ENCODE measurements around the gene ARFGAP1. TPM values are rescaled to one million over a fixed set of nuclear protein-coding genes. Genes with fewer than 3 reads are reported as not detected.
"Not testable (repeated sequence)": the region's sequence is repeated elsewhere in the genome, so short reads cannot be mapped to it uniquely, and the experiment has no call there.

The ARFGAP1 gene
- polyA plus RNA-seq, 4 donors: 62.3 to 77.0 (median 67.9) TPM

GRCh38 chr20:63239431-63239830 lies 33.2 kb upstream of the ARFGAP1 start:
- DNase-seq (ENCODE audit: low read depth in 4 of 4, low spot score in 3 of 4): no peak

- DNase-seq (ENCODE audit: low read depth in 4 of 4, low spot score in 3 of 4): no peak
Observed at GRCh38 chr20:63240004-63240403, 32.6 kb upstream of the ARFGAP1 start.

- no peak for DNase-seq (ENCODE audit: low read depth in 4 of 4, low spot score in 3 of 4)
Observed at GRCh38 chr20:63241272-63241671, 31.3 kb upstream of the ARFGAP1 start.

DNA sequence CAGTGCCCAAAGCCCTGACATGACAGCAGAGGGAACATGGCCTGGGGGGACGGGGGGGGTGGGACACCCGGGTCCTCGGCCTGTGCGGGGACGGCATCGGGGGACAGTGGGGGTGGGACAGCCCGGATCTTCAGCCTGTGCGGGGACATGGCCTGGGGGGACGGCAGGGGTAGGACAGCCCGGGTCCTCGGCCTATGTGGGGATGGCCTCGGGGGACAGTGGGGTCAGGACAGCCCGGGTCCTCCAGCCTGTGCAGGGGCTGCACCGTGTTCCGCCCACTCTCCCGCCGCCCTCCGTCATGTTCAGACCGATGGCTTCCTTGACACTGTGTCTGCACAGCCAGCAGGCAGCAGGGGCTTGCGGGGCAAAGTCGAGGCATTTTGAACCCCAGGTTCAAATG lies 29.9 kb upstream of the ARFGAP1 start:
- no peak for DNase-seq (ENCODE audit: low read depth in 4 of 4, low spot score in 3 of 4)

DNA sequence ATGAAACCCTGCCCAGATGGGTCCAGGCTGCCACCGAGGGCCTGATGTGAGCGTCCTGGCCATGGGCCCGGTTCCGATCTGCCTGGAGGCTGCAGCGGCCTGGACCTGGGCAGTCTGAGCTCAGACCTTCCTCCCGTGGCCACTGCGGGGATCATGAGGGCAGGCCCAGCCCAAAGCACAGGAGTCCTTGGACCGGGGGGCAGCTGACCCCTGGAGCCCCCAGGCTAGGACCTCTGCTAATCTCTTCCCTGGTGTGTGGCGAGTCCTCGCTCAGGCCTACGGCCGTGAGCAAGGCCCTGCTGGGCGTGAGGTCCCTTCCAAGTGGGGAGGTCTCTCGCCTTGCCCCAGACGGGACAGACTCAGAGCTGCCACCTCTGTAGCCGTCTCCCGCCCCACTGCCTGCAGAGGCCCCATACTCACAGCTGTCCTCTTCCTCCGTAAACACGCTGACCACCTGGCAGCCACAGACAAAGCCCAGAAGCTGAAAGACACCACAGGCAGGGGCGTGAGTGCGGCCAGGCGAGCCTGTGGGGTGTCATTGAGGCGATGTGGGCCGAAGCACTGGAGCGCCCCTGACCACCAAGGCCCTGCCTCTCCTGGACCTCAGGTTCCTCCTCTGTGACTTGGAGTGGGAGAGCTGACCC lies 28.9 kb upstream of the ARFGAP1 start:
- DNase-seq (ENCODE audit: low read depth in 4 of 4, low spot score in 3 of 4): no peak

DNA sequence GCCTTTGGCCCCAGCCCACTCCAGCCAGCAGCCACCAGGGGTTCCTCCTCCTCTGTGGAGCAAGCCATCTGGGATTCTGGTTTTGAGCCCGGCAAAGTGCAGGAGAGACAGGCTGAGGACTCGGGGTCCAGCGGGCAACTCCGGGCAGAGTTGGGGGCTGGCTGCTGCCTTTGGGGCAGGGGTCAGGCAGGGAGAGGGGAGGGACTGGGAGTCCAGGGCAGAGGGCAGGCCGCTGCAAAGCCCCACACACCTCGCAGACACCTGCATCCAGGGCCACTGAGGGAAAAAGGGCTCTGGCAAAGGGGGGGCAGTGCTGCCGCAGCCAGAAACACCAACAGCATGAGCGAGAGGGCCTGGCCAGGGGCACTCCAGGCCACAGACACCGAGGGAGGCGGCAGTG lies 28.1 kb upstream of the ARFGAP1 start:
- DNase-seq (ENCODE audit: low read depth in 4 of 4, low spot score in 3 of 4): no peak

DNA sequence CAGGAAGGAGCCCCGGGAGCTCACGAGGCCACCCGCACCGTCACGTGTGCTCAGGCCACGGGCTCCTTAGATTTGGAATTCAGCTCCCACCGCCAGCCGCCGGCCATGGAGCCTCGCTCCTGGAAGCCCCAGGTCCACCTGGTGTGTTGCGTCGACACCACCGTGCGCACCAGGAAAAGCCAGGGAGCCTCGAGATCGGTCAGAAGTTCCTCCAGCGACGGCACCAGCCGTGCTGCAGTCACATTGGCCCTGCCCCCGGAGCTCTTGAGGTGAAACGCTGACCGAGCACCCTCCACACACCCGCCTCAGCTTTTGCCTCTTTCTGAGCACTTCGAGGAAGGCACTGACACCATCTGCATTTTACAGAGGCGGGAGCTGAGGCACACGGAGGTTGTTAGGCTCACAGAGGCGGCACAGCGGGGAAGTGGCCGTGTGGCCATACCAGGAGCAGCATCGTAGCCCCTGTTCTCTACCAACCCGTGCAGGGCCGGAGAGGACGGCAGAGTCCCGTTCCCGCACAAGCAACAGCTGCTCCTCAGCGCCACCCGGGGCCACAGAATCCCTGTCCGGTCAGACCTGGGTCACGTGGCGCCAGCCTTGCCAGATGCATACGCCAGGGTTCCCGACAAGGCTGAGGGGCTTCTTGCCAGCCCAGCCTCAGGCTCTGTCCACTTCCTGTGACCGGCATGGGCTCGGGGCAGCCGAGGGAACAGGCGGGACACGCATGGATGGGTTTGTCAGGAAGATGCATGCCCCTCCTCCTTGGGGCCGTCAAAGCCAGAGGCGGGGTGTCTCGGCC lies 25.9 kb upstream of the ARFGAP1 start:
- no peak for DNase-seq (ENCODE audit: low read depth in 4 of 4, low spot score in 3 of 4)

DNA sequence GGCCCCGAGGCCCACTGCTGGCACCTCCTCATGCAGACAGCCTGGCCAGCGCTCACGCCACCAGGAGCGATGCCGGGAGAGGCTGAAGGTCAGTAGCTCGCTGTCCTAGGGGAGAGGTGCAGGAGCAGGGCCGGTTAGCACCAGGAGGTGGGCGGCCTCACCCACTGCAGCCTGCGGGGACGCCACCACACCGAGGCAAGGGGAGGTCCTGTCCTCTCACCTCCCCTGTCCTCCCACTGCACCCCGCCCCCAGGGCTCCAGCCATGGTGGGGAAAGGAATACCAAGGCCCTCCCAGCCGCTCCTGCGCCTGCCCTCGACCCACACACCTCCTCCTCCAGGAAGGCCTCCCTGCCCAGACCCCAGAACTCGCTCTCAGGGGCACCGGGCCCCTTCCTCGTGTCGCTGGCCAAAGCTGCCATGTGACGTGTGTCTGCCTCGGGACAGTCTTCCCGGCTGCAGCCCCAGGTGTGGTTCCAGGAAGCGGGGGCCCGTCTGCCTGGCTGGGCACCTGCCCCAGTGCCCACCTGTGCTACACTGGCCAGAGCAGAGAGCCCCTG lies 24.9 kb upstream of the ARFGAP1 start:
- no peak for DNase-seq (ENCODE audit: low read depth in 4 of 4, low spot score in 3 of 4)

DNA sequence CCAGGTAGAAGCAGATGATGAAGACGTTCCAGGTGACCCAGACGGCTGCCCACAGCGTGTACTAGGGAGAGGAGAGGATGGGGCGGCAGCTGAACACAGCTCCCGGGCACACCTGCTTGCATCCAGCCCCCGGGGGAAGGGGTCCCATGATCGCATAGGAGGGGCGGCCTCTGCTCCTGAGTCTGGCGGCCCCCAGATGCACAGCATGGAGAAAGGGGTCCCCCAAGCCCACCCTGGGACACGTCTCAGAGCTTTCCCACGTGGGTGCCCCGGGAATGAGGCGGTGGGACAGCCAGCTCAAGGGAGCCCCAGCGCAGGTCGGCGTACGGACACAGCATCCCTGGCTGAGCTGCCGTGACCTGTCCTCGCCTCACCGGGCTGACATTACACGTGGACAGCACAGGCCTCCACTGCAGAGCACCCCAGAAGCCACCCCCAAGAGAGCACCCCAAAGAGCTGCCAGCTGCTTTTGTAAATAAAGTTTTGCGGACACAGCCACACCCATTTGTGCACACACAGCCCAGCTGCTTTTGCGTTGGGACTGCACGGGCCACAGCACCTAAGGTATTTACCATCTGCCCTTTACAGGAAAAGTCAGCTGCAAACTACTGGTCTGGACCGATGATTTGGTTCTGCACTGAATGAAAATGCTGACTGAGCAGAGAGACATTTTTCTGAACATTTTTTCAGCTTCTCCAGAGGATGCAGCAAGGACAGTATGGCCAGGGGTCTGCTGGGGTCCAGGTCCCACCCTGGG lies 23.6 kb upstream of the ARFGAP1 start:
- no peak for DNase-seq (ENCODE audit: low read depth in 4 of 4, low spot score in 3 of 4)

DNA sequence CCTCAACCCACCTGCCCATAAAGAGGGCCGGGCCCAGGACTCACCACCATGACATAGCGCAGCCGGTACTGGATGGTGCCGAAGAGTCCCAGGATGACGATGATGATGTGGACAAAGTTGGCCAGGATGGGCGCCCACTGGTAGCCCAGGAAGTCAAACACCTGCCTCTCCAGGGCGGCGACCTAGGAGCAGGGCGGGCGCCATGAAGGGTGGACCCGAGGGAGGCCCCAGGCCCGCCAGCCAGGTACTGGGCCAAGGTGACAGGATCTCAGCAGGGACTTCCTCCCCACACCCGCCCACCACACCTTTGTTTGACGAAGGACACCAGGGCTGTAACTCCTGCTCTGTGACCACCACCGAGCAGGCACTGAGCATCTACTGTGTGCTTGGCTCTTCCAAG lies 22.7 kb upstream of the ARFGAP1 start:
- DNase-seq (ENCODE audit: low read depth in 4 of 4, low spot score in 3 of 4): no peak

- DNase-seq (ENCODE audit: low read depth in 4 of 4, low spot score in 3 of 4): not testable (repeated sequence)
Observed at GRCh38 chr20:63251350-63251749, 21.3 kb upstream of the ARFGAP1 start.

GRCh38 chr20:63252284-63252711 lies 20.3 kb upstream of the ARFGAP1 start:
- no peak for DNase-seq (ENCODE audit: low read depth in 4 of 4, low spot score in 3 of 4)

GRCh38 chr20:63253065-63253437 lies 19.6 kb upstream of the ARFGAP1 start:
- no peak for DNase-seq (ENCODE audit: low read depth in 4 of 4, low spot score in 3 of 4)

DNA sequence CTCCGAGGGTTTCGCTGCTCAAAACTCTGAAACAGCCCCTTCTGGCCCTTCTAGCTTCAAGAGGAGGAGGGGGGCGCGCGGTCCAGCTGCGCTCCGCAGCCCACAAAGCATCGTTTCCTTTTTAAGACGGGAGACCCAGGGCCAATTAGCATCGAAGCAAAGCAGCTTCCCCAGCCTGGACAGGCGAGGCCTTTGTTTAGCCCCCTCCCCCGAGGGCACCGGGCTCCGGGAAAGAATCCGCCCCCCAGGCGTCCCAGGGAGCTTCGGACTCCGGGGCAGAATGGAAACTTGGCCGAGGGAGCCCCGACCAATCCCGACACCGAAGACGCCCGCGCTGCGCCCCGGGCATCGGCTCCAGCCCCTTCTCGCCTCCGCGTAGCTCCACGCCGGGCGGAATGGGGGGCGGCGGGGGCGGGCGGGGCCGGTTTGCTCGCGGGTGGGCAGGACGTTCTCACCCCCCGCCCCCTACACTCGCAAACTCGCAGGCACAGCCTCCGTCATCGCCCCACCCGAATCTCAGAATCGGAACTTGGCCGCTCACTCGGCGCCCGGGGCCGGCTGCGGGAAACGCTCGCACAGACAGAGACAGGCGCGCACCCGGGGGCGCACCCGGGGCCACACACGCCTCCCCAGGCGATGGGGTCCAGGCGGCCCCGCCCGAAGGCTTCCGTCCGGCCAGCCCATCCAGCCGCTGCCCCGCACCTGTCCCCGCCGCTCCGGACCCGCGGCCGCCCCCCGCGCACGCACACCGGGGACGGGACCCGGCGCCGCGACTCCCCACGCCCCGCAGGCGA lies 19.0 kb upstream of the ARFGAP1 start:
- DNase-seq (ENCODE audit: low read depth in 4 of 4, low spot score in 3 of 4): no peak

GRCh38 chr20:63254232-63254605 lies 18.4 kb upstream of the ARFGAP1 start, which contains the start of gene NKAIN4:
NKAIN4 (minus strand) TSS chr20:63254463; CDS start chr20:63254450, 13 bp downstream.
- no peak for DNase-seq (ENCODE audit: low read depth in 4 of 4, low spot score in 3 of 4)

DNA sequence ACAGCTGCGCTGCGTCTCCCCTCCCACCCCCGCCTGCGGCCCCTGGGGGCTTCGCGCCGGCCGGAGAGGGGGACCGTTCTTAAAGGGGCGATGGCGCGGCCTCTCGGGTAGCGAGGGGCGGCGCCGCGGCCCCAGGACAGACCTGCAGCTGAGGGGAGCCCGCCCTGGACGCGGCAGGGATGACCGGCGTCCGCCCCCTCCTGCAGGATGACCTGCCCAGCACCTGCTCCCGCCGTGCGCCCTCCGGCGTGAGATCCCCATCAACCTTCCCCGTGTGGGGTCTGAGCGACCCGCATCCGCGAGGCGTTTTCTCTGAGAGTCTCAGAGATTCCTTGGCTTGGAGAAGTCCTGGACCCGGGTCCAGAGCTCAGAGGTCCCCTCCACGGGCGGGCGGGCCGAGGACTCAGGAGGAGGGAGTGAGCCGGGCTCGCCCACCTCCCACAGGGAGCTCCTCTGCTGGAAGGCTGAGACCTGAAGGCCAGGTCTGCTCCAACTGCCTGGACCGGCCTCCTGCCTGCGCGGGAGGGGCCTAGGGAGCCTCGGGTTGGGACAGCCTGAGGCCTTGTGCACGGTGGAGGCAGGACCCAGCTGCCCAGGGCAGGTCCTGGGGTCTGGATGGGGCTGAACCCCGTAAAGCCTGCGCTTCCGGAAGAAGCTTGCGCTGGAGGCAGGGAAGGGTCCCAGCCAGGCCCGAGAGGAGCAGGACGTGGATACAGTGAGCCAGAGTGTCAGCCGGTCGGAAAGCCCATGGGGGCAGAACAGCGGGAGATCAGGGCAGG lies 17.8 kb upstream of the ARFGAP1 start:
- DNase-seq (ENCODE audit: low read depth in 4 of 4, low spot score in 3 of 4): no peak

- DNase-seq (ENCODE audit: low read depth in 4 of 4, low spot score in 3 of 4): no peak
Observed at GRCh38 chr20:63255931-63256704, 16.5 kb upstream of the ARFGAP1 start.

- no peak for DNase-seq (ENCODE audit: low read depth in 4 of 4, low spot score in 3 of 4)
Observed at GRCh38 chr20:63256954-63257353, 15.7 kb upstream of the ARFGAP1 start.

- DNase-seq (ENCODE audit: low read depth in 4 of 4, low spot score in 3 of 4): no peak
Observed at GRCh38 chr20:63257629-63258028, 15.0 kb upstream of the ARFGAP1 start.

Data from right renal pelvis (tissue), 4 donors.